Peyer's patch (tissue), 4 donors: ENCODE results near the gene PSMD4. TPM values are rescaled to one million over a fixed set of nuclear protein-coding genes. Genes with fewer than 3 reads are reported as not detected.

Experiments
- DNase-seq, 3 donors: peaks; one replicate each; pipeline ENCODE4 v3.0.0-alpha.2; 2017 to 2019
- H3K27ac ChIP-seq, 4 donors: fragments of 200-600 bp; sonication (generic); one replicate each; pipeline ENCODE4 v1.5.1; 2016 to 2019
- H3K27me3 ChIP-seq, 2 donors: fragments of 200-600 bp; sonication (generic); one replicate each; pipeline ENCODE4 v1.5.1; 2019
- H3K36me3 ChIP-seq, 3 donors: fragments of 200-600 bp; sonication (generic); one replicate each; pipeline ENCODE4 v1.5.1; 2016 to 2019
- H3K4me1 ChIP-seq, 4 donors: fragments of 200-600 bp; sonication (generic); one replicate each; pipeline ENCODE4 v1.5.1; 2016 to 2019
- H3K4me3 ChIP-seq, 4 donors: fragments of 200-600 bp; sonication (generic); 1 replicate in 3 of 4; 2 replicates in 1 of 4; pipeline ENCODE4 v1.5.1; 2016 to 2019; ENCODE audit warnings: mild to moderate bottlenecking in 1 of 4
- H3K9me3 ChIP-seq, 4 donors: fragments of 200-600 bp; sonication (generic); one replicate each; pipeline ENCODE4 v1.5.1; 2016 to 2019; ENCODE audit warnings: mild to moderate bottlenecking in 1 of 4
- CTCF ChIP-seq, 6 experiments: fragments of 450-650 bp in 4 of 6; fragments of 200-600 bp in 2 of 6; sonication (generic) in 1 of 6; IDR thresholded peaks; one replicate each; pipeline ENCODE4 v1.5.1; 2017 to 2019; ENCODE audit warnings: antibody characterized with exemption in 6 of 6, mild to moderate bottlenecking in 3 of 6, moderate library complexity in 1 of 6
- POLR2A ChIP-seq, 2 donors: fragments of 450-650 bp; IDR thresholded peaks; one replicate each; pipeline ENCODE4 v1.5.1; 2017; ENCODE audit warnings: antibody characterized with exemption in 2 of 2, mild to moderate bottlenecking in 2 of 2, moderate library complexity in 2 of 2
- total RNA-seq, 4 donors: library from RNA; depleted of rRNA; stranded (reverse); fragments of >200 nt; gene quantifications; one replicate each; pipeline ENCODE4 v1.1.0, GENCODE V29; 2016

The PSMD4 gene
- total RNA-seq, 4 donors from 2014 or later = 84.6 to 153 (median 103) TPM

DNA sequence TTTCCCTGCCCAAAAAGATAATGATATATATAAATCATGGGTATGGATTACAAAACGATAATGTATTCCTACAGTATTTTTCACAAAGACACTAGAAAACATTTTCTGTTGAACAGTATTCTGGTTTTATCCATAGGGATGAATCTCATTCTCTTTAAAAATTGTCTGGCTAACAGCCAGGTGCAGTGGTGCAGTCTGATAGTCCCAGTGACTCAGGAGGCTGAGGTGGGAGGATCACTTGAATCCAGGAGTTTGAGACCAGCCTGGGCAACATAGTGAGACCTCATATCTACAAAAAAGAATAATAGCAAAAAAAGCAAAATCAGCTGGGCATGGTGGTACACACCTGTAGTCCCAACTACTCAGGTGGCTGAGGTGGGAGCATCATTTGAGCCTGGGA lies 32.9 kb upstream of the PSMD4 start:
- TF ChIP-seq POLR2A (IDR thresholded peaks at IDR 0.05) (no peak), CTCF (IDR thresholded peaks at IDR 0.05) (no peak)
- H3K36me3 ChIP-seq = peaks cover 0 to 28% (median 0%) of the 10 kb centered on the region in 3 donors
- no peaks in the 10 kb centered on the region for H3K9me3 ChIP-seq
- DNase-seq = no peak
- no peaks in the 10 kb centered on the region for H3K27me3 ChIP-seq
- no peak overlapping the region for H3K4me3 ChIP-seq
- no peak overlapping the region for H3K27ac ChIP-seq
- no peaks in the 10 kb centered on the region for H3K4me1 ChIP-seq

GRCh38 chr1:151222130-151222529 lies 32.4 kb upstream of the PSMD4 start:
- Histone ChIP-seq H3K27me3 (no peaks in the 10 kb centered on the region), H3K4me1 (no peaks in the 10 kb centered on the region), H3K27ac (no peak overlapping the region), H3K4me3 (no peak overlapping the region), H3K36me3 (peaks cover 0 to 29% (median 0%) of the 10 kb centered on the region in 3 donors), H3K9me3 (no peaks in the 10 kb centered on the region)
- TF ChIP-seq CTCF (IDR thresholded peaks at IDR 0.05) = no peak
- no peak for TF ChIP-seq POLR2A (IDR thresholded peaks at IDR 0.05)
- DNase-seq = no peak

- no peaks in the 10 kb centered on the region for H3K9me3 ChIP-seq
- peaks cover 0 to 98% (median 5%) of the 10 kb centered on the region in 3 donors for H3K36me3 ChIP-seq
- no peak overlapping the region for H3K4me3 ChIP-seq
- no peak for DNase-seq
- H3K27ac ChIP-seq = peak overlapping the region in 1 of 4 donors; percentile 36
- H3K4me1 ChIP-seq = no peaks in the 10 kb centered on the region
- TF ChIP-seq POLR2A (IDR thresholded peaks at IDR 0.05) (no peak), CTCF (IDR thresholded peaks at IDR 0.05) (no peak)
- no peaks in the 10 kb centered on the region for H3K27me3 ChIP-seq
Observed at GRCh38 chr1:151235235-151235634, 19.3 kb upstream of the PSMD4 start.

- Histone ChIP-seq H3K4me1 (no peaks in the 10 kb centered on the region), H3K27ac (no peak overlapping the region), H3K4me3 (no peak overlapping the region), H3K9me3 (no peaks in the 10 kb centered on the region), H3K27me3 (no peaks in the 10 kb centered on the region), H3K36me3 (peaks cover 0 to 98% (median 5%) of the 10 kb centered on the region in 3 donors)
- TF ChIP-seq CTCF (IDR thresholded peaks at IDR 0.05) (no peak), POLR2A (IDR thresholded peaks at IDR 0.05) (no peak)
- DNase-seq = no peak
Observed at GRCh38 chr1:151237678-151238466, 16.7 kb upstream of the PSMD4 start.

DNA sequence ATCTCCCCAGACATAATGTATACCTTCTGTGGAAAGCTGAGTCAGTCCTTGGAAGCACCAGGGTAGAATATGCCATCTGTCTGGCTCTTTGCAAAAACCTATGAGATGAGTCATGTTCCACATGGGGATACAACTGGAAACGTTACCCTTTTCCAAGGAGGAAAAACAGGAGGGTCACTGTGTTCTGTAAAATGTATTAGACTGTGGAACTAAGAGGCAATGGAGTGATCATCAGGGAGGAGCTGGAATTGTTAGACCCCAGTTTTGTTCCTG lies 16.1 kb upstream of the PSMD4 start:
- Histone ChIP-seq H3K4me1 (no peaks in the 10 kb centered on the region), H3K27me3 (no peaks in the 10 kb centered on the region), H3K27ac (no peak overlapping the region), H3K9me3 (no peaks in the 10 kb centered on the region), H3K36me3 (peaks cover 0 to 98% (median 5%) of the 10 kb centered on the region in 3 donors), H3K4me3 (no peak overlapping the region)
- no peak for TF ChIP-seq CTCF (IDR thresholded peaks at IDR 0.05)
- TF ChIP-seq POLR2A (IDR thresholded peaks at IDR 0.05) = no peak
- no peak for DNase-seq
